TTC549 (cell line): ENCODE results near the gene C20orf204.

Experiments
- FAIRE-seq: peaks from 2 replicates; lab custom pipeline; 2012; peaks lifted over from hg19 to GRCh38; lab: Jason Lieb, UNC

C20orf204 gene

DNA sequence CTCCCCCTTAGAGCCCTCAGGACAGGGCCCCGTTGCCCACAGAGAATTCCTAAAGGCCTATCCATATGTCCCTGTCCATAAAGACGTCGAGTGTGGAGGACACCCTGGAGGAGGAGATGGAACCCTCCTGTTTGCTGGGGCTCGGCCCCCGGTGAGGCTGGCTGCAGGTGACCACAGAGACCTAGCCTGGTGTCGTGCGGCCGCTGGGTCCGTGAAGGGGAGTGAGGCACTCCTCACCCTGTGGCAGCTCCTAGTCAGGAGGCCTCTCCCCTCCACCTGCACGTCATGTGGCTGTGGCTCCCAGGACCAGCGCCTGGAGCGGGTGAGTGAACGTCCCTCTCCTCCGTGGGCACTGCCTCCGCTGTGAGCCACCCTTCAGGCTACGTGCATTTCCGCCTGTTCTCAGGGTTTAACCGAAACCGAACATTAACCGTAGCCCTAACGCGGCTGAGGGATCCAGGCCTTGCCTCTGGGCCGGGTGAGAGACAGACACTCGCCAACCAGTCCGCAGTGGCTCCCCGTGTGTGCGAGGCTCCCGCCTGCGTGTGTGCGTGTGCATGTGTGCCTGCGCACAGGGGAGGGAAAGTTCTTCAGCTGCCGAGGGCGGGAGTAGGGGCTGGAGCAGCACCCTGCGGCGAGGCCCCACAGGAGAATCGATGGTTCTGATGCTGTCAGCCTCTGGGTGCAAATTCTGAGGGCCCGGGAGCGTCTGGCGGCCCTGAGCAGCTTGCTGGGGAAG, 21.1 kb downstream of the C20orf204 start:
- FAIRE-seq: no peak

DNA sequence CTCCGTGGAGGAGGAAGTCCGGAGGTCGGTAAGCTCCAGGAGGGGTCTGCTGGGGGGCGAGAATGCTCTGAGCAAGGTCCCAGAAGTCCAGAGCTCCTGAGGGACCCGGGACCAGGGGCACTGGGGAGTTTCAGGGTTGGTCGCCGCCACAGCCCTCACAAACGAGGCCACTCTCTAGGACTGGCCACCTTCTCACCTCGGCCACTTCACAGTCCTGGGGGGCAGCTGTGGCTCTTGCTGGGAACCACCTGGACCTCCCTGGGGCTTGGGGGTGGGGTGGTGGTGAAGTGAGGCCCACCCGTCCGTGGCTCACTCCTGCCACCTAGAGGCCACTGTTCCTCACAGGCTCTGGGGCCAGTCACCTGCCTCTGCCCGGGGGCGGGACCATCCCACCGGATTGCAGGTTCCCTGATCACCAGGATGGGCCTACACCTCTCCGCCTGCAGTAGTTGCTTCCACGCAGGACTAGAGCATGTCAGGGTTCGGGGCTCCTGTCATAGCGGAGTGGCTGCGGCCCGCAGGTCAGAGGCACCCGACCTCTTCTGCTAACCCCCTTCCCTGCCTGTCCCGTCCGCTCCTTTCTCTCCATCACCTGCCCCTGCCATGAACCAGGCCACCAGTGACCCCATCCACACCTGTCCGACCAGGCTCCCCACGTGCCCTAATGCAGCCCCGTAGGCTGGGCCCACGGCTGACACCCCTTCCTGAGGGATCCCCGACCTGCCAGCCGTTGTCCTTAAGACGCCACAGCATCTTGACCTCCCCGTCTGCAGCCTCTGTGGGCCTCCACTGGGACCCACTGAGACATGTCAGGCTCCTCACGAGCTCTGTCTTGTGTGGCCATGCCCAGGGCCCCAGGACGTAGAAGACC, 21.9 kb downstream of the C20orf204 start:
- no peak for FAIRE-seq

DNA sequence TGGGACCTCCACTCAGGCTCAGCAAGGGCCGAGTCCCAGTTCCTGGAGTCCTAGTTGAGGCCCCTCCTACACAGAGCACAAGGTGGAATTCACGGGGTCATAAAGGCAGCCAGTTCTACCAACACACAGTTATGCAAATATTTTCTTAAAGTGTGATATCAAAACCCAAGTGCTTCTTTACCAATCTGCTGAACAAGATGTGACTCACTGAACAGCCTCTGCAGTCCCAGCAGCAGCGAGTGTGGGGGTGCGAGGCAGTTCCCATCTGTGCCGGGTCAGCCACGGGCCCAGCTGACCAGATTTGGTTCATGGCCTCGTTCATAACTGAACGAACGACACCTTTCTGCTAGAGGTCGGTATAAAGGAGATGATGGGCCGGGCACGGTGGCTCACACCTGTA, 22.6 kb downstream of the C20orf204 start:
- FAIRE-seq: no peak

DNA sequence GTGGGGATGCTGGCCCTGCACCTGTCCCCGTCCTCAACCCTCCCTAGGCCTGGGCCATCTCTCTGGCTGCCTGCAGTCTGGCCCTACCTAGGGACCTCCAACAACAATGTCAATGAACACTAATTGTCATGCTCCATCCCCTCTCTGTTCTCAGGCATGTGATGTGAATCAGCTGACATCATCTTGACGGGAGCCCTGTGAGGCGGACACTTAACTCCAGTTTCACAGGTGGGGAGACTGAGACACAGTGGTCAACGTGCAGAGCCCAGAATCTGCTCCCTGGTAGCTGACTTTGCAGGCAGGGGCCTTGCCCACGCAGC, 26.3 kb downstream of the C20orf204 start:
- no peak for FAIRE-seq

DNA sequence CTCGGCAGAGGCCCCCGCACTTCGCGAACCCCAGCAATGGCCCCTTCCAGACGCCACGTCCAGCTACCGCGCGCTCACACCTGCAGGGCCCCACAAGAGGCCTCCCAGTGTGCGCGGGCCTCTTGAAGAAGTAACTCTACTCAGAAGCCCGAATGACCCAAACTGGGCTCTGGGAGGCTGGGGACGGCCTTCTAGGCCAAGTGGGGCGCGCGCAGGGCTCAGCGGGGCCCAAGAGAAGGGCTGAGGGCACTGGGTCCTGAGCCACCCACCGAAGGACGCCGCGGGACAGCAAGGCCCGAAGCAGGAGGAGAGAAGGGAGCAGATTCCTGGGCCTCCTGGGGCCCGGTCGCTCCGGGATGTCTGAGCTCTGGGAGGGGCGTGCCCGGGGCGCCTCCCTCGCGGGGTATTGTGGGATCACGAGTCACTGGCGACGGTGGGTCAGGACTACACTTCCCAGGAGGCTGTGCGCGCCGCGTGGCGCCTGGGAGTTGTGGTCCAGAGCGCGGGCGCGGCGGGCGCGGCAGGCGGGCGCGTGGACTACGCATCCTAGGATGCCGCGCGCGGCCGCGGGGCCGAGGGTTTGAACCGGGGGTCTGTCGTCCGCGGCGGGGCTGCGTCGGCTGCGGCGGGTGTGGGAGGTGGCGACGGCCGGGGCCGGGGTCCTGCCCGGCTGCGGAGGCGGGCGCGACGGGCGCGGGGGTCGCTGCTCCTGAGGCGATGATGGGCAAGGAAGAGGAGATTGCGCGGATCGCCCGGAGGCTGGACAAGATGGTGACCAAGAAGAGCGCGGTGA, 26.8 kb downstream of the C20orf204 start, which contains the start of gene TCEA2:
Gene TCEA2 (plus strand): TSS at position 603 of the 793 bp plus-strand sequence. CDS start 115 bp downstream, at position 718.
- FAIRE-seq: no peak

DNA sequence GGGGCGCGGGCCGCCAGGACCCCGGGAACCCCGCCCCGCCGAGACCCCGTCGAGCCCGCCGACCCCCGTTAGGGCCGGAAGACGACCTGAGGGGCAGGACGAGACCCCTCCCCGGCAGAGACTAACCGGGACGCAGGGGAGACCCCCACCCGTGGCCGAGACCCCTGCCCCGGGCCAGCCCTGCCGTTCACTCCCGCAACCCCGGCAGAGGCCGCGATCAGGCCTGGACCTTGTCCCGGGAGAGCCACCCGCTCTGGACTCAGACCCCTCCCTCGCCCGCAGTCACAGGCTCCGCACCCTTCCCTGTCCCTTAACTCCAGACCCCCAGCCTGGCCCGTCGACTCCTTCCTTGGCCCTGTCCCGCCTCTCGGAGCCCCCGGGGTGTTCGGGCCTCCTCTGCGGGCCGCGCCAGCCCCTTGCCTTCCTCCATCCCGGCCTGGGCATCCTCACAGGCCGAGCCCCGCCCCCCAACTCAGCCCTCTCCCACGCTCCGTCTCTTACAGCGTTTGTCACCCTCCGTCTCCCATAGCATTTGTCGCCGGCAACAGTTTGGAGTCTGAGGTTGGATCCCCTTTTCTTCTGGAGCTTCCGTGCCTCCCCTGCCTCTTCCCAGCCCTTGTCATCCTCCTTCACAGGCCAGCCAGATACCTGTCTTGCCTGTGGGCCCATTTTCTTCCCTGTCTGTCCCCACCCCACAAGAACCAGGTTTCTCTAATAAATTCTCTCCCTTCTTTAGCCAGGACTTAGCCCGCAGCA, 27.6 kb downstream of the C20orf204 start:
- no peak for FAIRE-seq

DNA sequence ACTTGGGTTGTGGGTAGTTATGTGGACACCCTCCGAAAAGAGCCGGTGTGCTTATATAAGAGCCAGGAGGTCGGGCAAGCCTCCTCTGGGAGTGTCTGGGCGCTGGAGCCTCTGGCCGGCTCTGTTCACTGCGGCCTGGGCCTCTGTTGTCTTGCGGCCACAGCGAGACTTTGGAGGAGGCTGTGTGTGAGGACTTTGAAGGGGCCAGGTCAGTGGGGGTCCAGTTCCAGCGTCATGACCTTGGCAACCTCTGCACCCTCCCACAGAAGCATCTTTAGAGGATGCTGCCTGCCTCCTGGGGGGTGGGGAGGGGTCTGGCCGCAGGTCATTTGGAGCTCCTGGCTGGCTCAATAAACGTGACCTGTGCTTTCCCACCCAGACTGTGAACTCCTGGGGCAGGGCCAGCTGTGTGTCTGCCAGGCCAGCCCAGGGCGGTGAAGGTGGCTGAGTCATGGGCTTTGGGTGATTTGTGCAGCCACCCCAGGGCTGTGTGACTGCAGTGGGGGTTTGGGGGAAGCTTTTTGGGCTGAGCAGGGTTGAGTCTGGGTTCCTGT, 28.2 kb downstream of the C20orf204 start:
- no peak for FAIRE-seq

DNA sequence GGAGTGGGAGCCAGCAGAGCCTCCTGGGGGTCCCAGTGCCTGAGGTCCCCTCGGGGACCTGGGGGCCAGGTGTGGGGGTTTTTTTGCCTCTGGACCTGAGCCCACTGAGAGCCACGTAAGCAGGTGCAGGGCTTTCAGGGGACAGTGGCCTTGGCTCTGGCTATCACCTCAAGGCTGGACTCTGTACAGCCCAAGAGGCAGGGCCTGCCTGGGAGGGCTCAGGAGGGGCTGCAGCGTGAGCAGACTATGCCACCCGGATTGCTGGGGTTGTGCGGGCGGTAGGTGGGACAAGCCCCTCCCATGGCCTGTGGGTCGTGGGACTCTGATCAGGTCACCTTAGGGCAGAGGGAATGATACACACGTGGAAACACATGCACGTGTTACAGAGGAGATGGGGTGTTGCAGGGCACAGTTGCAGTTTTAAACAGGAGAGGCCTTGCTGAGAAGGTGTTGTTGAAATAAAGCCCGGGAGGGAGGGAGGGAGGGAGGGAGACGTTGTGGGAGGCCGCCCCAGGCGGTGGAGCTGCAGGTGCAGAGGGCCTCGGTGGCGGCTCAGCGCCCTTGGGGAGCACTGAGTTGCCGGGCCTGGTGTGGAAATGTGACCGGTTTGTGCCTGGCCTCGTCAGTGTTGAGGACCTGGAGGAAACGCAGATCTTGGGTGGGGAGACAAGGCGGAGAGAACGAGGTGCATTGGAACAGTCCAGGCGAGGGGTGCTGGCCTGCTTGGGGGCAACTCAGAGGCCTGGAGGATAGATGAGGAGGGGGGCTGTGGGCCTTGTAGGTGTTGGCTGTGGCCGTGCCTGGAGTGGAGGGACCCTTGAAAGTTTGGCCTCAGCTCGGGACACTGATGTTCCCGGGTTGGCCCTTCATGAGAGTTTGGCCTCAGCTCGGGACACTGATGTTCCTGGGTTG, 29.3 kb downstream of the C20orf204 start:
- no peak for FAIRE-seq

DNA sequence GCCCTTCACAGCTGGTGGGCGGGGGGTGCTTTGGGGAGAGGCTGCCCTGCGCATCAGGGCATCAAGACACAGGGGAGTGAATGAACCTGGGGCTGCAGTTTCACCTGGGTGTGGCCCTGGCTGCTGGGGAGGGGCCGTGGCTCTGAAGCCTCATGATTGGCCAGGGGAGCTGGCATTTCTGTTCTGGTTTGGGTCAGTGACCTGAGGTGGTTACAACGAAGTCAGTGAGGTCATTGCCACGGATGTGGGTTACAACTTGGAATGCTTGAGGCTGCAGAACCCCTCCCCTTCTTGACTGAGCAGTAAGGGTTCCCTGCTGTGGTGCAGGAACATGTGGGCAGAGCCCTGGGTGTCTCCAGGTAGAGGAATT, 30.0 kb downstream of the C20orf204 start:
- FAIRE-seq: no peak

DNA sequence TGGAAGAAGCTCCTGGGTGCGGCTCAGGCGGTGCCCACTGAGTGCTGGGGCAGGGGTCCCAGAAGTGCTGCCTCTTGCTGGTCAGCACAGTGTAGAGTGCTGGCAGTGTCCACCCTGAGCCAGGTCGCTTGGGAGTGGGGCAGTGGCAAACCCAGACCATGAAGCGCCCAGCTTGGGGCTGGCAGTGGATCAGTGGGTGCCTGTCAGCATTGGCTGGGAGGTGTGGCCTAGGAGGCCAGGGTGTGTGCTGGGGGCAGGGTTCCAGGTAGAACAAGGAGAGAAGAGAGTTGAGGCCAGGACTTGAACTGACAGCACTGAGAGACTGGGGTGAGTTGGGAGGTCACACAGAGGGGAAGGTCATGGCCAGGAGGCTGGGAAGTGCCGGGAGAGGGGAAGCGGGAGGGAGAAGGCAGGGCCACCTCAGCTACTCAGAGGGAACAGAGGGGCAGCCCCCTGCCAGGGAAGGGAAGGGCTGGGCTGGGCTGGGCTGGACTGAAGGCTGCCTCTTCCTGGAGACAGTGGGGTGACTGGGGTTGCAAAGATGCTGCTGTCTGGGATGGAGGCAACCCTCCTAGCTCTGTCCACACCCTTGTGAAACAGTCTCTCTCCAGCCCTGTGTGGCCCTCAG, 31.1 kb downstream of the C20orf204 start:
- FAIRE-seq: no peak

DNA sequence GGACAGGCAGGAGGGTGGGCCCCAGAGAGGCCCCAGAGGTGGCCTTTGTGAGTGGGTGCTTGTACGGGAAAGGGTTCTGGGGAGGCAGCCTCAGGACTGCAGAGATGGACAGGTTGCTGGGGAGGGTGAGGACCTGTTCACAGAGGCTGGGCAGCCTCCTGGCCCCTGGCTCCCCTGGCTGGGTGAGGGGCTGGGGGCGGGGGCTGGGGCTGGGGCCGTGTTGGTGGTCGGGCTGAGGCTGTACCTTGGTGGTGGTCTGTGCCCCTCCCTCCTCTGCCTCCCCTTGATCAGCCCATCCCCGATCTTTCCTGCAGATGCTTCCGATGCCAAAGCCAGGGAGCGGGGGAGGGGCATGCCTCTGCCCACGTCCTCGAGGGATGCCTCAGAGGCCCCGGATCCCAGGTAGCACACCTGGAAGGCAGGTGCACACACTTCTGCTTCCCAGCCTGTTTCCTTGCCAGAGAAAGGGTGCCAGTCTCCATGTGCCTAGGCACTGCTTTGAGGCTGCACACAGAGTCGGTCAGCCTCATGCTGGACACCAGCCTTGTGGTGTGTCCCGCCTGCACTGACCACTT, 31.8 kb downstream of the C20orf204 start:
- no peak for FAIRE-seq

DNA sequence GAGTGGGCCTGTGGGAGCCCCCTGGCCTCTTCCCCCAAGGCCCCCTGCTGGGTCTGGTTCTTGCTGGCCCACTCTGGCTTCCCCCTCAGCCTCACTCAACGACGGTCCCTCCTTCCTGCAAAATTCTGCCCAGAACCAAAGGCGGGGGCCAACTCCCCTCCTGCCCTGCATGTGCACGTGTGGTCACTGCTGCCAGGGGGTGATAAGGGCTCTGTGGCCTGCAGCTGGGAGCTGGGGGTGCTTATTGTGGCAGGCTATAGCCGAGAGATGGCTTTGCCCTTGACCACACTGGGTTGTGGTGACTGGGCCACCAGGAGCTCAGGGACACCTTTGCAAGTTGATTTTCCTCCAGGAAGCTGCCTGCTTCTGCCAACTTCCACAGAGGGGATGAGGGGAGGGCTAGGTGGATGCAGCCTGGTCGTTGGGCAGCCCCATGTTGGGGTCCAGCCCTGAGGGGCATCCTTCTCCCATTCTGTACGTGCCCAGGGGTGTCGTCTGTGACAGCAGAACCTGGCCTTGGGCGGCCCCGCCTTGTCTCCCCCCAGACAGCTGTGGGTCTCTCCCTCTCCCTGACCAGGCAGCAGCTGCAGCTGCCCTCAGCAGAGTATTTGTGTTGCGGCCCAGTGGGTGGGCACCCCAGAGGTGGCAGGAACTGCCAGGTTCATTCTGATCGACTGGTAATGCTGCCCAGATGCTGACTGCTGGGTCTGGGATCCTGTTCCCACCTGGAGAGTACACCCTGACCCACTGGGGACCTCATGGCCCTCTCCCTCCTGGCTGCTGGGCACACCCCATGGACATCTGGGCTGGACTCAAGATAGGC, 32.6 kb downstream of the C20orf204 start:
- FAIRE-seq: no peak

DNA sequence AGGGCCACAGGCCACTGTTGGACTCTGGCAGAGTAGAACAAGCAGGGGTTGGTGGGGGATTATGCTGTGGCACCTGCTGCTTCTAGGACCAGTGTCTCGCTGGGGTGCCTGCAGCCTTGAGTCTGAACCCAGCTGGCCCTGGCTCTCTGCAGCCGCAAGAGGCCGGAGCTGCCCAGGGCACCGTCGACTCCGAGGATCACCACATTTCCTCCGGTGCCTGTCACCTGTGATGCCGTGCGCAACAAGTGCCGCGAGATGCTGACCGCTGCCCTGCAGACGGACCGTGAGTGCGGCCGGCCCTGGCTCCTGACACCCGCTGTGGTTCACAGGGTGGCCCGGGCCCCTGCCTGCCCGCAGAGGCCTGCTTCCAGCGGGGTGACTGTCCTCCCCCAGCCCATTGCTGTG, 33.2 kb downstream of the C20orf204 start:
- FAIRE-seq: no peak

DNA sequence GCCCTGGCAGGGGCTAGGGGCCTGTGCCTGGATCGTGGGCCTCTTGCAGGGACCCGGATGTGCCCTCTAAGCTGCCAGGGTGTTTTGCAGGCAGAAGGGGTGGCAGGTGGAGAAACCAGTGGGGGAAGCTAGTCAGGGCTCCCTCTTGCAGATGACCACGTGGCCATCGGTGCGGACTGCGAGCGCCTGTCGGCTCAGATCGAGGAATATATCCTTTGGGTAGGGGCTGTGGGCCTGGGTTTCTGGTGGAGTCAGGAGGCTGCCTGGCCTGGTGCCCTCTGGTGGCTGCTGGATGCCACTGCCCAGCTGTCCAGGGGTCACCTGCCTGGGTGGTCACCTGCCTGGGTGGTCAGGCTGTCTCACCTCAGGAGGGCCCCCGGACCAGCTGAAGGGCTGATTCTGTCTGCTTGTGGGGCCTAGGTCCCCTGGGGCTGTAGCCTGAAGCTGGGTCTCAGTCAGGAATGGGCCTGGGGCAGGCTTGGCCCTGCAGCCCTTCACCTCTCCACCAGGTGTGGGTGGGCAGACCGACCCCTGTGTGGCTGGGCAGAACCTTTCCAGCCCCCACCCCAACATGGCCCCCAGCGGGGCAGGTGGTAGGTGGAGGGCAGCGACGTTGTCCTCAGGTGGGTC, 33.7 kb downstream of the C20orf204 start:
- no peak for FAIRE-seq

DNA sequence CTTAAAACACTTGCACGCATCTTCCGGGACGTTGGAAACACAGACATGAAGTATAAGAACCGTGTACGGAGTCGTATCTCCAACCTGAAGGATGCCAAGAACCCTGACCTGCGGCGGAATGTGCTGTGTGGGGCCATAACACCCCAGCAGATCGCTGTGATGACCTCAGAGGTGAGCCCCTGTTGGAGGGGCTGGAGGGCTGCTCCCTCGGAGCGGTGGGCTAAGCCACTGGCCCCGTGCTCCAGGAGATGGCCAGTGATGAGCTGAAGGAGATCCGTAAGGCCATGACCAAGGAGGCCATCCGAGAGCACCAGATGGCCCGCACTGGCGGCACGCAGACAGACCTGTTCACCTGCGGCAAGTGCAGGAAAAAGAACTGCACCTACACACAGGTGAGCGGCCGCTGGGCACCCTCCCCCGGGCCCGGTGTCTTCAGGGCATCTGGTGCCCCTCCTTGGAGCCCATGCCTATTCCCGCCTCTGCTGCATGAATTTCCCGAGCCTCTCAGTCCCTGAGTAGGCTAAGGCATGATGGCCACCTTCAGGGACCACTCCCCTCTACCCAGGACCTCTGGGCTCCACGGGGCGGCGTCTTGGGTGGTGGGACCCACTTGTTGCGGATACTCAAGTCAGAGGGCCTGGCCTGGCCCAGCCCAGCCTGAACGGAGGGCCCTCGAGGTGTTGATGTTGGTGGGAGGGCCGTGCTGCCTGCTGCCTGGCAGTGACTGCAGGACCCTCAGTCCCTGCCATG, 34.4 kb downstream of the C20orf204 start:
- FAIRE-seq: no peak

DNA sequence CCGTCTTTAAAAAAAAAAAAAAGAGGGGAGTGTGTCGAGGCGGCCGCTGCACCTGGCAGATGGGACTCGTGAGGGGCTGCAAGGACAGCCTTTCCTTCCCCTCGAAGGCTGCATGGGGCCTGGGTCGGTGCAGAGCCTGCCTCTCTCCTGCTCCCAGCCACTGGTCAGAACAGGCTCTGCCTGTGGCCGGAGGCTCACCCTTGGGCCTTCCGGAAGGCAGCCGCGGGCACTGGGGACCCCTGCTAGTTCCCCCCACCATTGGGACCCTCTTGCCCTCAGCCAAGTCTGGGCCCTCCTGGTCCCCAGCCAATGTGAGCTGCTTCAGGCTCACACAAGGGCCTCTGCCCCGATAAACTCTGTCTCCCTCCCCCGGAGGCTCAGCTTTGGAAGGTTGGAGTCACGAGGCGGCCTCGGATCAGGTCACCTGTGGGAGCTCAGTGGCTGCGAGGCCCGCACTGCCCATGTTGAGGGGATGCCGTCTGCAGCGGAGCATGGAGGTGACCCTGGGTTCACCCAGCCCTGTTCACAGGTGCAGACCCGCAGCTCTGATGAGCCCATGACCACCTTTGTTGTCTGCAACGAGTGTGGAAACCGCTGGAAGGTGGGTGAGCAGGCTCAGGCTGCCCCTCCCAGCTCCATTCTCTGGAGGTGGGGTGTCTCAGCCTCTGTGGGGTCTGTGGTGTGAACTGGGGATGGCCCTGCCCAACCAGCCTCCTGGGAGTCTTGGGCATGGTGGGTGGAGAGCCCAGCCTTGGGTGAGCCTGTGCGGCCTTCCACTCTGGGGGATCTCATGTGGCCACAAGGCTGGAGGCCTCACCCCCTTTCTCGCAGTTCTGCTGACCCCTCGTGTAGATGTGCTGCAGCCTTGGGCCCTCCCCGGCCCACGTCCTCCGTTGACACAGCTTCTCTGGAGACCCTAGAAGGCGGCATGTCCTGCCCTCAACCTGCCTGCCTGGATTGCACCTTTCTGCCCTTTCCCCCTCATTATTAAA, 35.7 kb downstream of the C20orf204 start:
- no peak for FAIRE-seq
